AG04450 (cell line): ENCODE measurements around the gene UXS1. TPM values are rescaled to one million over a fixed set of nuclear protein-coding genes. Genes with fewer than 3 reads are reported as not detected.
"Not testable (repeated sequence)": the region's sequence is repeated elsewhere in the genome, so short reads cannot be mapped to it uniquely, and the experiment has no call there.

Source experiments
- CTCF ChIA-PET: fragments of 300-600, 350-600 bp; formaldehyde crosslinking; extraction: SDS; loops from one replicate; lab custom pipeline; 2022; ENCODE audit warnings: antibody characterized with exemption, inconsistent platforms; lab: Charles Lee
- POLR2A ChIA-PET: fragments of 350-600 bp; formaldehyde crosslinking; extraction: SDS; loops from one replicate; lab custom pipeline; 2021; ENCODE audit warnings: antibody characterized with exemption, inconsistent platforms; lab: Yijun Ruan, JAX
- DNase-seq: peaks from one replicate; pipeline ENCODE4 v3.0.0-alpha.2; 2011; ENCODE audit warnings: low read depth, low spot score
- H3K27ac ChIP-seq: one replicate; pipeline ENCODE4 v1.5.1; 2012; ENCODE audit warnings: low read depth, low read length, control low read depth
- H3K27me3 ChIP-seq: one replicate; pipeline ENCODE4 v1.6.0; 2012; ENCODE audit warnings: low read length; ENCODE audit not compliant: control insufficient read depth, insufficient read depth
- H3K4me3 ChIP-seq: 2 replicates; pipeline ENCODE4 v1.5.1; 2011; ENCODE audit warnings: mild to moderate bottlenecking, low read depth, low read length, control low read depth
- H3K9me3 ChIP-seq: 2 replicates; pipeline ENCODE4 v1.5.1; 2012; ENCODE audit warnings: low read length; ENCODE audit not compliant: control insufficient read depth, insufficient read depth
- polyA plus RNA-seq: library from polyadenylated mRNA; depleted of rRNA; stranded (reverse); fragments of >200 nt; gene quantifications from 2 replicates; pipeline ENCODE4 v1.2.3, GENCODE V29; 2011
- TF ChIP-seq, protein P1 (sequence below): IDR thresholded peaks from 2 replicates; pipeline ENCODE4 v1.5.1; 2011; ENCODE audit warnings: low read depth, low read length, control low read depth, inconsistent platforms

Gene UXS1
- polyA plus RNA-seq, 1 experiment: 53.2 TPM

DNA sequence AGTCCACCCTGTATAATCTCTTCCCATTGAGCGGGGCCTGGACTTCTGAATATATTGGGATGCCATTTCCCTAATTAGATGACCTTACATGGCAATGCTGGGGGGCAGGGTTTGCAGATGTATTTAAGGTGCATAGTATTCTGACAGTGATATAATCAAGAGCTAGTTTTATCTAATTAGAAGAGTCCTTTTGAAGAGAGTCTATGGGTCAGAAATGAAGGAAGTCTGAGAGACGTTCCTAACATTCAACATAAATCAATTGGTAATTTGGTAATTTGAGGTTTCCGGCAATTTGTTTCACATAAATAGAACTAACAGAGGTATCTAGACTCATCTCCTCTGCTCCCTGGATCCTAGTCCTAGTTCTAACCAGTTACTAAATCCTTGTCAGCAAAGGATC lies 25.7 kb upstream of the UXS1 start:
- no peak for DNase-seq
- POLR2A ChIA-PET: no interaction called here
- CTCF ChIA-PET: no interaction called here
- Histone ChIP-seq H3K9me3 (no peaks in the 10 kb centered on the region), H3K27ac (no peak overlapping the region), H3K4me3 (no peak overlapping the region), H3K27me3 (no peaks in the 10 kb centered on the region)
- TF ChIP-seq, protein P1, sequence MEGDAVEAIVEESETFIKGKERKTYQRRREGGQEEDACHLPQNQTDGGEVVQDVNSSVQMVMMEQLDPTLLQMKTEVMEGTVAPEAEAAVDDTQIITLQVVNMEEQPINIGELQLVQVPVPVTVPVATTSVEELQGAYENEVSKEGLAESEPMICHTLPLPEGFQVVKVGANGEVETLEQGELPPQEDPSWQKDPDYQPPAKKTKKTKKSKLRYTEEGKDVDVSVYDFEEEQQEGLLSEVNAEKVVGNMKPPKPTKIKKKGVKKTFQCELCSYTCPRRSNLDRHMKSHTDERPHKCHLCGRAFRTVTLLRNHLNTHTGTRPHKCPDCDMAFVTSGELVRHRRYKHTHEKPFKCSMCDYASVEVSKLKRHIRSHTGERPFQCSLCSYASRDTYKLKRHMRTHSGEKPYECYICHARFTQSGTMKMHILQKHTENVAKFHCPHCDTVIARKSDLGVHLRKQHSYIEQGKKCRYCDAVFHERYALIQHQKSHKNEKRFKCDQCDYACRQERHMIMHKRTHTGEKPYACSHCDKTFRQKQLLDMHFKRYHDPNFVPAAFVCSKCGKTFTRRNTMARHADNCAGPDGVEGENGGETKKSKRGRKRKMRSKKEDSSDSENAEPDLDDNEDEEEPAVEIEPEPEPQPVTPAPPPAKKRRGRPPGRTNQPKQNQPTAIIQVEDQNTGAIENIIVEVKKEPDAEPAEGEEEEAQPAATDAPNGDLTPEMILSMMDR: no peak

DNA sequence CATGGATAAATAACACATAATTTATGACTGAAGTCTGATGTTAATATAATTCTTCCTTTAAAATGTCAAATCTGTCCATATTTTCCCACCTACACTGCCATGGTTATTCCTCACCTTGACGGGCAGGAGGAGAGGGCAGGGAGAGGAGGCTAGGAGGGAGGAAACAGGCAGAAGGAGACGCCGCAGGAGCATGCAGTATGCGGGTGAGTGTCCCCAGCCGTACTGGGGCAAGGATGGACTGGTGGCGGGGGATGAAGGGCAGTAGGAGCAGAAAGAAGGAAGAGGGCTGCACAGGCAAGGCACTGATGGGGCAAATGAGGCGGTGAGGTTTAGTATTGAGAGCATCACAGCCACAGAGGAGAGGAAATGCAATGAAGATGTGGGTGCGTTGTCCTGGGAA lies 25.1 kb upstream of the UXS1 start:
- H3K27me3 ChIP-seq, H3K9me3 ChIP-seq, H3K4me3 ChIP-seq, H3K27ac ChIP-seq, CTCF ChIA-PET, DNase-seq, POLR2A ChIA-PET: not testable (repeated sequence)

DNA sequence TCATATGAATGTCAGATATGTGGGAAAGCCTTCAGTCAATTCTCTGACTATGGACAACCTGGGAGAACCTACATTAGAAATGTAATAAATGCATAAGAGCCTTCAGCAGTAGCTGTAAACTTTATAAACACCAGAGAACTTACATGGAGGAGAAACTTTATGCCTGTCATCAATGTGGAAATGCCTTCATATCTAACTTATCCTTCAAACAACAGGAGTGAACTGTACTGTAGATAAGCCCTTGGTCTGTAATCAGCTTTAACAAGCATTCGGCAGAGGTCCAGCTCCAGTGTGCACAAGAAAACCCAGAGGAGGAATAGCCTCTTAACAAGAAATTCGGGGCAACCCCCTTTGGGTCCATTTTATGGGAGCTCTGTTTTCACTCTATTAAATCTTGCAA lies 14.8 kb upstream of the UXS1 start:
- ChIA-PET CTCF (no interaction called here), POLR2A (no interaction called here)
- Histone ChIP-seq H3K27me3 (peaks cover 2% of the 10 kb centered on the region), H3K9me3 (no peaks in the 10 kb centered on the region), H3K27ac (no peak overlapping the region), H3K4me3 (no peak overlapping the region)
- TF ChIP-seq, protein P1: no peak
- no peak for DNase-seq

DNA sequence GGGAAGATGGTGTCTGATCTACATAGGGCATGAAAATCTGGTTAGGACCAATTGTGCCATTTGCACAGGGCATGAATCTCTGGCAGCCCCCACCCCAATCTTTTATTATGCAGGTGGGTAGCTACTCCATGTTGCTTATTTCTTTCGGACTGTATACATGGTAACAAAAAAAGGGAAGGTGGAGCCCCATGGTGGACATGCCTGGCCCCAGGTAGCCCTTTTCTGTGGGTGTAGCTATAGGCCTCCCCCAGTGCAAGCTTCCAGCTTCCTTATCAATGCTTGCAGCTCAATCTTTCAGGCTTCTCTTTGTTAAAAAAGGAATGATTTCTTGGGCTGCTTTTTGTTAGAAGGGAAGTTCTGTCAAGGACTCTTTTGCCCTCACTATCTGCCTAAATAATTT lies 14.3 kb upstream of the UXS1 start:
- TF ChIP-seq, protein P1: no peak

GRCh38 chr2:106207246-106207645 lies 13.1 kb upstream of the UXS1 start:
- TF ChIP-seq, protein P1: no peak
- Histone ChIP-seq H3K27me3 (peaks cover 5% of the 10 kb centered on the region), H3K9me3 (no peaks in the 10 kb centered on the region), H3K4me3 (no peak overlapping the region), H3K27ac (no peak overlapping the region)
- ChIA-PET POLR2A (no interaction called here), CTCF (no interaction called here)
- no peak for DNase-seq

More for the DNA sequence above, 14.3 kb upstream of the UXS1 start:
- H3K9me3 ChIP-seq: no peaks in the 10 kb centered on the region
- peaks cover 2% of the 10 kb centered on the region for H3K27me3 ChIP-seq
- CTCF ChIA-PET: no interaction called here
- H3K4me3 ChIP-seq: no peak overlapping the region
- no peak overlapping the region for H3K27ac ChIP-seq
- POLR2A ChIA-PET: no interaction called here
- no peak for DNase-seq

GRCh38 chr2:106205488-106205887 lies 11.4 kb upstream of the UXS1 start:
- Histone ChIP-seq H3K9me3 (no peaks in the 10 kb centered on the region), H3K4me3 (no peak overlapping the region), H3K27me3 (peaks cover 11% of the 10 kb centered on the region), H3K27ac (no peak overlapping the region)
- CTCF ChIA-PET: no interaction called here
- POLR2A ChIA-PET: no interaction called here
- TF ChIP-seq, protein P1: no peak
- DNase-seq: no peak

- DNase-seq, H3K9me3 ChIP-seq, H3K4me3 ChIP-seq, CTCF ChIA-PET, POLR2A ChIA-PET, H3K27ac ChIP-seq: not testable (repeated sequence)
- peaks cover 11% of the 10 kb centered on the region for H3K27me3 ChIP-seq
Observed at GRCh38 chr2:106204551-106204950, 10.4 kb upstream of the UXS1 start.
